ENCODE data around the gene ENTPD7.

GRCh38 chr10:99742701-99743100 lies 83.4 kb downstream of the ENTPD7 start:
- no peak for TF ChIP-seq POLR2AphosphoS5 (IDR thresholded peaks at IDR 0.05)
- no peak for TF ChIP-seq CTCF (IDR thresholded peaks at IDR 0.05; ENCODE audit: poor library complexity, severe bottlenecking)
- no peak for TF ChIP-seq SMC3 (conservative IDR thresholded peaks at IDR 0.05; ENCODE audit: poor library complexity)

Measured in neural cell (in vitro differentiated cells).